LHCN-M2 (cell line): ENCODE data around the gene EIF5B. TPM values are rescaled to one million over a fixed set of nuclear protein-coding genes. Genes with fewer than 3 reads are reported as not detected.

ENCODE experiments used
- total RNA-seq: library from RNA; depleted of rRNA; stranded (reverse); fragments of >200 nt; gene quantifications from 2 replicates; pipeline ENCODE4 v1.2.3, GENCODE V29; 2014; rRNA removed

EIF5B gene
- total RNA-seq, 1 experiment from 2014 or later = 25.2 TPM

Other genes with a start within 250 kb of the EIF5B start
- gene C2orf15, start 195.7 kb upstream of the EIF5B start, total RNA-seq = not detected in 2 replicates
- 1.5 and 2.5 TPM in 2 replicates for gene TSGA10, start 182.4 kb upstream of the EIF5B start, total RNA-seq
- gene LIPT1, start 182.4 kb upstream of the EIF5B start, total RNA-seq = 5.2 and 7.1 TPM in 2 replicates
- gene MITD1, start 156.3 kb upstream of the EIF5B start, total RNA-seq = 23.4 and 29.0 TPM in 2 replicates
- 36.9 and 38.6 TPM in 2 replicates for gene MRPL30, start 156.2 kb upstream of the EIF5B start, total RNA-seq
- not detected in 2 replicates for gene LYG2, start 81.7 kb upstream of the EIF5B start, total RNA-seq
- gene LYG1, start 36.2 kb upstream of the EIF5B start, total RNA-seq = 0.26 and 0.86 TPM in 2 replicates
- 56.7 and 74.7 TPM in 2 replicates for gene TXNDC9, start 1.1 kb upstream of the EIF5B start, total RNA-seq
- gene REV1, start 152.6 kb downstream of the EIF5B start, total RNA-seq = 13.9 and 19.0 TPM in 2 replicates